Measurements from ENCODE around the gene CYP26B1.

Gene CYP26B1

GRCh38 chr2:72139874-72140620, 7.6 kb downstream of the CYP26B1 start:
- DNase-seq, result no peak

- no peak for DNase-seq
Observed at GRCh38 chr2:72139471-72139873, 8.2 kb downstream of the CYP26B1 start.

- no peak for DNase-seq
Observed at GRCh38 chr2:72138921-72139381, 8.7 kb downstream of the CYP26B1 start.

GRCh38 chr2:72138011-72138881, 9.4 kb downstream of the CYP26B1 start:
- no peak for DNase-seq

- DNase-seq, result no peak
Observed at GRCh38 chr2:72137498-72138010, 10.1 kb downstream of the CYP26B1 start.

GRCh38 chr2:72136933-72137497, 10.6 kb downstream of the CYP26B1 start:
- peak; percentile 59 for DNase-seq

- no peak for DNase-seq
Observed at GRCh38 chr2:72136331-72136730, 11.3 kb downstream of the CYP26B1 start.

- no peak for DNase-seq
Observed at GRCh38 chr2:72135921-72136320, 11.7 kb downstream of the CYP26B1 start.

- DNase-seq, result no peak
Observed at GRCh38 chr2:72134997-72135800, 12.5 kb downstream of the CYP26B1 start.

GRCh38 chr2:72134408-72134996, 13.2 kb downstream of the CYP26B1 start:
- no peak for DNase-seq

GRCh38 chr2:72133721-72134407, 13.8 kb downstream of the CYP26B1 start:
- no peak for DNase-seq

- no peak for DNase-seq
Observed at GRCh38 chr2:72132981-72133720, 14.5 kb downstream of the CYP26B1 start.

- no peak for DNase-seq
Observed at GRCh38 chr2:72131916-72132841, 15.5 kb downstream of the CYP26B1 start.

- DNase-seq, result no peak
Observed at GRCh38 chr2:72131371-72131891, 16.2 kb downstream of the CYP26B1 start.

GRCh38 chr2:72130659-72131360, 16.9 kb downstream of the CYP26B1 start:
- DNase-seq, result no peak

- no peak for DNase-seq
Observed at GRCh38 chr2:72129681-72130340, 17.9 kb downstream of the CYP26B1 start.

GRCh38 chr2:72128843-72129227, 18.8 kb downstream of the CYP26B1 start:
- DNase-seq, result no peak

Data from NCI-H2171 treated with DMSO at 0.1 percent for 48 hours (cell line).